Motor neuron (in vitro differentiated cells): ENCODE results near the gene KLHL34. TPM values are rescaled to one million over a fixed set of nuclear protein-coding genes. Genes with fewer than 3 reads are reported as not detected.

ENCODE experiments used
- ATAC-seq, 8 experiments: fragments of 200-7000 bp; cut with Tn5 transposase; replicated peaks in 6 of 8; 2 replicates each; pipeline ENCODE4 v1.8.0; 2021; ENCODE audit warnings: mild to moderate bottlenecking in 8 of 8, moderate library complexity in 8 of 8
- H3K27ac ChIP-seq, 2 donors: fragments of 250-450 bp; sonication (Bioruptor Pico); 2 replicates each; pipeline ENCODE4 v1.9.0; 2021; ENCODE audit warnings: antibody characterized with exemption in 2 of 2, mild to moderate bottlenecking in 2 of 2, moderate library complexity in 1 of 2
- H3K4me1 ChIP-seq, 2 donors: fragments of 250-450 bp; sonication (Bioruptor Pico); replicated peaks in 1 of 2; 2 replicates each; pipeline ENCODE4 v1.6.1; 2021; ENCODE audit warnings: antibody characterized with exemption in 2 of 2, mild to moderate bottlenecking in 2 of 2, moderate library complexity in 1 of 2
- H3K4me3 ChIP-seq, 5 donors: fragments of 250-450 bp; sonication (Bioruptor Pico); 2 replicates each; pipeline ENCODE4 v1.9.0; 2021; ENCODE audit warnings: antibody characterized with exemption in 5 of 5, mild to moderate bottlenecking in 5 of 5, moderate library complexity in 4 of 5
- WGBS, 10 experiments: fragments of 450-650 bp; shearing (Covaris generic); methylation state at CpG; one replicate each; pipeline ENCODE4 v1.0.0; 2022; 5-methylcytosine and 5-hydroxymethylcytosine counted together
- in situ Hi-C, 9 experiments: fragments of 400-800 bp; cut with MboI; loops; one replicate each; pipeline ENCODE4 v1.15.0; 2021; ENCODE audit warnings: low sequenced_read_pairs in 9 of 9, low pct_unique_long_range_greater_than_20kb in 2 of 9; ENCODE audit not compliant: unreplicated experiment in 9 of 9
- total RNA-seq, 8 experiments: library from RNA; unstranded; fragments of 300-600 nt; gene quantifications; 2 replicates each; pipeline versions ENCODE4 v1.2.3 to v1.2.4, GENCODE V29; 2022

KLHL34 gene
- total RNA-seq, 8 experiments from 2014 or later, result 0.17 to 0.57 (median 0.25) TPM; not detected in 1

GRCh38 chrX:21638311-21638710, 19.8 kb downstream of the KLHL34 start:
- H3K4me3 ChIP-seq, result no peak overlapping the region
- no peak overlapping the region for H3K27ac ChIP-seq
- H3K4me1 ChIP-seq, result no peaks in the 10 kb centered on the region
- in situ Hi-C loops, result no loop called here
- 0 to 100% (median 100%) methylated on average over 1 to 2 of the region's 2 CpGs; no CpG with 5 or more reads in 1 of the 10 experiments for WGBS, 10 experiments
- ATAC-seq, result no peak

- ATAC-seq, result peak in 5 of 8 experiments; percentile 36 to 87 (median 69)
- WGBS, 10 experiments, result 0 to 100% (median 23%) methylated on average over 1 of the region's 2 CpGs; no CpG with 5 or more reads in 6 of the 10 experiments
- H3K4me1 ChIP-seq, result peaks cover 0 to 3% of the 10 kb centered on the region in 2 donors
- H3K4me3 ChIP-seq, result no peak overlapping the region
- in situ Hi-C loops, result no loop called here
- no peak overlapping the region for H3K27ac ChIP-seq
These were observed 26.1 kb downstream of the KLHL34 start for GRCh38 chrX:21632027-21632426.

GRCh38 chrX:21623778-21624501, 34.2 kb downstream of the KLHL34 start:
- in situ Hi-C loops, result no loop called here
- Histone ChIP-seq H3K4me3 (no peak overlapping the region), H3K4me1 (no peaks in the 10 kb centered on the region), H3K27ac (no peak overlapping the region)
- no peak for ATAC-seq

- in situ Hi-C loops, result no loop called here
- H3K27ac ChIP-seq, result no peak overlapping the region
- ATAC-seq, result peak in 3 of 8 experiments; percentile 67 to 90 (median 82)
- H3K4me1 ChIP-seq, result no peaks in the 10 kb centered on the region
- WGBS, 10 experiments, result 0 to 92% (median 0%) methylated on average over 1 to 2 of the region's 2 CpGs; no CpG with 5 or more reads in 5 of the 10 experiments
- H3K4me3 ChIP-seq, result no peak overlapping the region
These were observed 37.9 kb downstream of the KLHL34 start for GRCh38 chrX:21620234-21620633.

- no peak for ATAC-seq
- in situ Hi-C loops, result no loop called here
- WGBS, 10 experiments, result 62 to 100% (median 86%) methylated on average over 1 of the region's 1 CpG; no CpG with 5 or more reads in 5 of the 10 experiments
These were observed 41.7 kb downstream of the KLHL34 start for GRCh38 chrX:21616386-21616785.

GRCh38 chrX:21612154-21612553, 46.0 kb downstream of the KLHL34 start:
- Histone ChIP-seq H3K27ac (no peak overlapping the region), H3K4me3 (no peak overlapping the region), H3K4me1 (no peaks in the 10 kb centered on the region)
- 0 to 100% (median 74%) methylated on average over 1 to 5 of the region's 5 CpGs; no CpG with 5 or more reads in 4 of the 10 experiments for WGBS, 10 experiments
- peak in 1 of 8 experiments; percentile 45 for ATAC-seq
- in situ Hi-C loops, result no loop called here

More at GRCh38 chrX:21616386-21616785, 41.7 kb downstream of the KLHL34 start:
- Histone ChIP-seq H3K4me3 (no peak overlapping the region), H3K27ac (no peak overlapping the region), H3K4me1 (no peaks in the 10 kb centered on the region)

DNA sequence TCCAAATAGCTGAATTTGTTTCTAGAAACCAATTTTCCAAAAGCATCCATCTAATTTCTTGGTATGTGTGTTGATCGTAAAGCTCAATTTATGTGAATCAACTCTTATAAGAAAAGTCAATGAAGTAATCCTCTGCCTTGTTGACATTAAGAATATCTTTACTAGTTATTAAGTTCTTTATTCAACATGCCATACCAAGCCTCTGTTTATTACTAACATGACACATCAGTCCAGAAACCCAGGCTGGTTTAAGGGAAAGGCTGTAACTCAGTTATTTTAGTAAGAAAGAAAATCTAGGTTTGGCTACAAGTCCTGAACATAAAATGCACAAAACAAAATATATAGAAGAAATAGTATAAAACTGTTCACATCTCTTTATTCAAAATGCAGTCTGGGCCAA, 48.0 kb downstream of the KLHL34 start:
- WGBS, 10 experiments, result 60 to 100% (median 94%) methylated on average over 1 of the region's 1 CpG; no CpG with 5 or more reads in 6 of the 10 experiments
- Histone ChIP-seq H3K4me3 (no peak overlapping the region), H3K27ac (no peak overlapping the region), H3K4me1 (no peaks in the 10 kb centered on the region)
- ATAC-seq, result no peak
- in situ Hi-C loops, result no loop called here

DNA sequence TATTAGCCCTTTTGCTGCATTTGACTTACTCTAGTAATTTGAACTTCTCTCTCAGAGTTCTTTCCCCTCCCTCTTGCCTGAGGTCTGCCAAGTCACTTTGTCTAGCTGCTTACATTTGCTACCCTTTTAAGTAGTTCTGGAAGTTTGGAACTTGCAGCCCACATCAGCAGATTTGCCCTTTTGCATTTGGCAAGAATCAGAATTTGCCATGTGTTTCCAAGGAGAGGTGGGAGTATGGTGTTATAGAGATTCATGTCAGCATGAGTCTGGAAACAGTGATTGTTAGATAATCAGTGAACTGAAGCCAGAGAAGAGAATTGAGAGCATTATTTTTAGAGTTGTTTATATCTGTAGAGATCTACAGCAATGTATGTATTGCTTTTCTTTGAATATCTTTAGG, 52.1 kb downstream of the KLHL34 start:
- in situ Hi-C loops, result no loop called here
- Histone ChIP-seq H3K4me3 (no peak overlapping the region), H3K4me1 (no peaks in the 10 kb centered on the region), H3K27ac (no peak overlapping the region)
- ATAC-seq, result peak in 1 of 8 experiments; percentile 12

Other genes starting within 250 kb of the KLHL34 start
- 1 to 10 TPM in 1 of 8 experiments, not detected in 7; 1.1 TPM for gene SMPX, start 99.8 kb upstream of the KLHL34 start, total RNA-seq
- 10 to 100 TPM in 6 of 8 experiments, 1 to 10 TPM in 2; 9.6 to 20.3 (median 13.1) TPM for gene MBTPS2, start 181.3 kb upstream of the KLHL34 start, total RNA-seq
- gene YY2, start 197.7 kb upstream of the KLHL34 start, total RNA-seq, result 1 to 10 TPM in 5 of 8 experiments, under 1 TPM in 3; 0.73 to 6.4 (median 1.6) TPM